ENCODE measurements around the gene PCDHGB6.

Gene PCDHGB6

GRCh38 chr5:141419074-141419880 is 11.5 kb downstream of the PCDHGB6 start:
- no peak for DNase-seq (ENCODE audit: low spot score)
- peak overlapping the region; percentile 70 for H3K4me3 ChIP-seq
- TF ChIP-seq CTCF (IDR thresholded peaks at IDR 0.05): no peak
- no peak overlapping the region for H3K27ac ChIP-seq

GRCh38 chr5:141420855-141421488 is 13.2 kb downstream of the PCDHGB6 start, which contains the start of gene PCDHGA11:
TSS of gene PCDHGA11 (plus strand) at chr5:141421051. CDS start at chr5:141421228, 177 bp downstream.
- TF ChIP-seq CTCF (IDR thresholded peaks at IDR 0.05): no peak
- no peak for DNase-seq (ENCODE audit: low spot score)
- peak within 1 kb of the TSS; percentile 70 for H3K4me3 ChIP-seq
- H3K27ac ChIP-seq: no peak within 1 kb of the TSS

- H3K4me3 ChIP-seq: peak overlapping the region; percentile 60
- TF ChIP-seq CTCF (IDR thresholded peaks at IDR 0.05): no peak
- H3K27ac ChIP-seq: no peak overlapping the region
- no peak for DNase-seq (ENCODE audit: low spot score)
Observed at GRCh38 chr5:141421489-141421855, 13.7 kb downstream of the PCDHGB6 start.

DNA sequence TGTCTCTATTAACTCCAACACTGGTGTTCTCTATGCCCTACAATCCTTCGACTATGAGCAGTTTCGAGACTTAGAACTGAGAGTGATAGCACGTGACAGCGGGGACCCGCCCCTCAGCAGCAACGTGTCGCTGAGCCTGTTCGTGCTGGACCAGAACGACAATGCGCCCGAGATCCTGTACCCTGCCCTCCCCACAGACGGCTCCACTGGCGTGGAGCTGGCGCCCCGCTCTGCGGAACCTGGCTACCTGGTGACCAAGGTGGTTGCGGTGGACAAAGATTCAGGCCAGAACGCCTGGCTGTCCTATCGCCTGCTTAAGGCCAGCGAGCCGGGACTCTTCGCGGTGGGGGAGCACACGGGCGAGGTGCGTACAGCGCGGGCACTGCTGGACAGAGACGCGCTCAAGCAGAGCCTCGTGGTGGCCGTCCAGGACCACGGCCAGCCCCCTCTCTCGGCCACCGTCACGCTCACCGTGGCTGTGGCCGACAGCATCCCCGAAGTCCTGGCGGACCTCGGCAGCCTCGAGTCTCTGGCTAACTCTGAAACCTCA is 15.0 kb downstream of the PCDHGB6 start:
- H3K27ac ChIP-seq: no peak overlapping the region
- DNase-seq (ENCODE audit: low spot score): no peak
- no peak for TF ChIP-seq CTCF (IDR thresholded peaks at IDR 0.05)
- peak overlapping the region; percentile 47 for H3K4me3 ChIP-seq

GRCh38 chr5:141427783-141428426 is 20.1 kb downstream of the PCDHGB6 start:
- Histone ChIP-seq H3K4me3 (peak overlapping the region; percentile 35), H3K27ac (no peak overlapping the region)
- DNase-seq (ENCODE audit: low spot score): no peak
- no peak for TF ChIP-seq CTCF (IDR thresholded peaks at IDR 0.05)

DNA sequence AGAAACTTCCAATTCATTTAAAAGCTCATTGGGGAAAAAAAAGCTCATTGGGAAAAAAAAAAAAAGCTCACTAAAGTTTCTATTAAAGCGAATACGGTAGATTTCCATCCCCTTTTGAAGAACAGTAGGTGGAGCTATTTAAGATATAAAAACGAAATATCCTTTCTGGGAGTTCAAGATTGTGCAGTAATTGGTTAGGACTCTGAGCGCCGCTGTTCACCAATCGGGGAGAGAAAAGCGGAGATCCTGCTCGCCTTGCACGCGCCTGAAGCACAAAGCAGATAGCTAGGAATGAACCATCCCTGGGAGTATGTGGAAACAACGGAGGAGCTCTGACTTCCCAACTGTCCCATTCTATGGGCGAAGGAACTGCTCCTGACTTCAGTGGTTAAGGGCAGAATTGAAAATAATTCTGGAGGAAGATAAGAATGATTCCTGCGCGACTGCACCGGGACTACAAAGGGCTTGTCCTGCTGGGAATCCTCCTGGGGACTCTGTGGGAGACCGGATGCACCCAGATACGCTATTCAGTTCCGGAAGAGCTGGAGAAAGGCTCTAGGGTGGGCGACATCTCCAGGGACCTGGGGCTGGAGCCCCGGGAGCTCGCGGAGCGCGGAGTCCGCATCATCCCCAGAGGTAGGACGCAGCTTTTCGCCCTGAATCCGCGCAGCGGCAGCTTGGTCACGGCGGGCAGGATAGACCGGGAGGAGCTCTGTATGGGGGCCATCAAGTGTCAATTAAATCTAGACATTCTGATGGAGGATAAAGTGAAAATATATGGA is 22.7 kb downstream of the PCDHGB6 start, which contains the start of gene PCDHGA12:
Gene PCDHGA12, plus strand, starts transcription at position 176 of the 782 bp plus-strand sequence. Its CDS starts 253 bp downstream, at position 429.
- Histone ChIP-seq H3K27ac (peak within 1 kb of the TSS in 1 of 2 donors; percentile 18), H3K4me3 (peak within 1 kb of the TSS; percentile 57)
- DNase-seq (ENCODE audit: low spot score): no peak
- no peak for TF ChIP-seq CTCF (IDR thresholded peaks at IDR 0.05)

Measured in coronary artery (tissue), 2 donors.